HUES48 (cell line): Measurements from ENCODE around the gene CIAPIN1.

Experiments
- H3K27ac ChIP-seq: one replicate; pipeline ENCODE4 v1.7.0; 2013; ENCODE audit warnings: low read depth, low read length, inconsistent platforms
- H3K27me3 ChIP-seq: 2 replicates; pipeline ENCODE4 v1.6.1; 2013; ENCODE audit warnings: mild to moderate bottlenecking, low read length; ENCODE audit not compliant: control insufficient read depth, insufficient read depth
- H3K36me3 ChIP-seq: 2 replicates; pipeline ENCODE4 v1.6.1; 2013; ENCODE audit warnings: low read length; ENCODE audit not compliant: control insufficient read depth, insufficient read depth
- H3K4me1 ChIP-seq: 2 replicates; pipeline ENCODE4 v1.6.1; 2013; ENCODE audit warnings: mild to moderate bottlenecking, low read length; ENCODE audit not compliant: control insufficient read depth, insufficient read depth
- H3K4me3 ChIP-seq: 2 replicates; pipeline ENCODE4 v1.5.1; 2013; ENCODE audit warnings: mild to moderate bottlenecking, low read depth, low read length
- H3K9ac ChIP-seq: 2 replicates; pipeline ENCODE4 v1.6.1; 2013; ENCODE audit warnings: mild to moderate bottlenecking, low read depth, low read length, moderate library complexity
- H3K9me3 ChIP-seq: 2 replicates; pipeline ENCODE4 v1.6.1; 2013; ENCODE audit warnings: low read length; ENCODE audit not compliant: control insufficient read depth, insufficient read depth

Gene CIAPIN1

DNA sequence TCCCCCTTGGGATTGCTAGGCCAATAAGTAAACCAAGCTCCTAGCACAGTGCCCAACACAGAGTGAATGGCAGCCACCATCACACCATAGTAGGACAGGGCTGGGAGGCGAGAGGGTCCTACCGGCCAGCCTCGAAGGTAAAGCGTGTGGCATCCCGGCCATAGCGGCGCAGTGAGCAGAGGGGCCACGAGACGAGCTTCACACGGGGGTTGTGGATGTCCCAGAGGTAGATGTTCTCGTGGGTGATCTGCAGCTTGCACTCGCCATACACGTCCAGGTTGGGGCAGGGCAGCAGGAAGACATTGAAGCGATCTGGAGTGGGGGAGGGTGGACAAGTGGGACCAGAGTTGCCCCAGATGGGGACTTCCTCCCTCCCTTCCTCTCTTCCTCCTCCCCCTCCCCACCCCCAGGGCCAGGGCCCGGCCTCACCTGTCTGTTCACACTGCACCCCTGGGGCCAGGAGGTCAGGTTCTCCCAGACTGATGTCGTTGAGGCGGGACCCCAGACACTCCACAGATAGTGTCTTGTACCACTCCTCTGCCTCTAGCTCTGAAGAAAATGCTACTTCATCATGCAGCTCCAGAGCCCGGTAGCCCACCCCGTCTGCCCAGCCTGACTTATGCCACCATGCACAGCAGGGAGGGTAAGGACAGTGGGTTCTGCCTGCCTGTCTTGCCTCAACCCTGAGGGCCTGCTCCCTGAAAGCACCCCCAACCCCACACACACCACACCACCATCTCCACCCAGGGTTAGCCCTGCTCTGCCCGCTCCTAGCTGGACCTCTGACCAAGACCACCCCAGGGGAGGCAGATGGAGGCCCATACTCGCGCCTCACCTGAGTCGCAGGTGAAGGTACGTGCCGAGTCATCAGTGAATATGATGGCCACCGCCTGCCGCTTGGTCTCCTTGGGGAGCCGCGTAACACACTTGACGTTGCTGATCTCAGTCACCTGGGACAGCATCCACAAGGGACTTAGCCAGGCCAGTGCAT, 27.8 kb upstream of the CIAPIN1 start:
- peaks cover 10% of the 10 kb centered on the region for H3K27me3 ChIP-seq
- H3K9me3 ChIP-seq = no peaks in the 10 kb centered on the region
- H3K36me3 ChIP-seq = peaks cover 38% of the 10 kb centered on the region
- H3K9ac ChIP-seq = no peak overlapping the region
- H3K27ac ChIP-seq = no peak overlapping the region
- H3K4me1 ChIP-seq = peaks cover 52% of the 10 kb centered on the region
- no peak overlapping the region for H3K4me3 ChIP-seq

DNA sequence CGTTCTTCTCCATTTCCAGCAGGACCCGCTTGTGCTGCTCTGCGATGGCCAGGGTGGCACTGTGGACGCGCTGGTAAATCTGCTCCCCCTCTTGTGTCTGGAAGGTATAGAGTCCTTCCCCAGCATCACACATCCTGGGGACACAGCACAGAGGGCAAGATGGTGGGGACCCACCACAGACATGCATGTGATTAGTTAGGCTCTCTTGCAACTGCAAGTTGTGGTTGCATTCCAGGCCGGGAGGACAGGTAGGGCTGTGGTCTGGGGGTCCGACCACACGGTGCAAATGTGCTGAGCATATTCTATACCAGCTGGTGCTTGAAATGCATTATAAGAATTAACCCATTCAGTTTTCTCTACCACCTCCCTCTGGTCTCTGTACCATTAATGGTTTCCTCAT, 26.7 kb upstream of the CIAPIN1 start:
- H3K27ac ChIP-seq = no peak overlapping the region
- H3K36me3 ChIP-seq = peaks cover 48% of the 10 kb centered on the region
- H3K27me3 ChIP-seq = peaks cover 6% of the 10 kb centered on the region
- H3K9me3 ChIP-seq = no peaks in the 10 kb centered on the region
- no peak overlapping the region for H3K9ac ChIP-seq
- no peak overlapping the region for H3K4me3 ChIP-seq
- peaks cover 49% of the 10 kb centered on the region for H3K4me1 ChIP-seq

DNA sequence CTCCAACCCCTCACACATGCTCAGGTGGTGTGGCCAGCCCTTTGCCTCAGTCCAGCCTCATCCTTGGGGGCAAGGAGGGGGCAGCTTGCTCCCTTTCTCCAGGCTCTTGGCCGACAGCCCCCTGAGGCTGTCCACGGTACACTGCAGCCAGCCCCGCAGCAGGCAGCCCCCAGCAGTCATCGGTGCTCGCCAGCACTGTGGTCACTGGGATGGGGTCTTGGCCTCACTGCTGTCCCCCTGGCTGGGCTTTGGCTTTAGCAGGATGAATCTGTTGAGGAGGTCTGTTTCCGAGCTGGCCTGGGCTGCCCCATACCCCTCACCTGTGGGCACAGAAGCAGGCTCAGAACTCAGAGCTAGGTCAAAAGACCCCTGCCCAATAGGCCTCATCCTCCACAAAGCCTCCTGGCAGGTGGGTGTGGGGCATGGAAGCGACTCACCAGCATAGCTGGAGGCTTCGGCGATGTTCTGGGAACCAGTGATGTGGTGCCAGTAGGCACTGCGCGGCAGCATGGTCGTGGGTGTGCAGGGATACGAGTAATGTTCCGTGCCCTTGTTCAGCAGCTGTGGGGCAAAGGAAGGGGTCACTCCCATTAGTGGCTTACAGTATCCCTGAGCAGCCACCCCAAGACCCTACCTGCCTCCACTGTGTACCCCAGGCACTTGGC, 26.1 kb upstream of the CIAPIN1 start:
- Histone ChIP-seq H3K9me3 (no peaks in the 10 kb centered on the region), H3K4me1 (peaks cover 48% of the 10 kb centered on the region), H3K36me3 (peaks cover 54% of the 10 kb centered on the region), H3K27me3 (0 out of 2 replicates have a peak, but pooled peaks cover under 1% of the 10 kb centered on the region), H3K4me3 (no peak overlapping the region), H3K9ac (no peak overlapping the region), H3K27ac (no peak overlapping the region)

GRCh38 chr16:57472665-57473060, 25.5 kb upstream of the CIAPIN1 start:
- Histone ChIP-seq H3K9me3 (no peaks in the 10 kb centered on the region), H3K36me3 (peaks cover 61% of the 10 kb centered on the region), H3K27ac (peak overlapping the region; percentile 88), H3K27me3 (no peaks in the 10 kb centered on the region), H3K9ac (peak overlapping the region; percentile 42; the same call in 1 of the 2 replicates), H3K4me1 (peaks cover 45% of the 10 kb centered on the region), H3K4me3 (no peak overlapping the region; the same call in 1 of the 2 replicates)

GRCh38 chr16:57471852-57472664, 24.9 kb upstream of the CIAPIN1 start:
- H3K9ac ChIP-seq = peak overlapping the region; percentile 42; the same call in 1 of the 2 replicates
- H3K9me3 ChIP-seq = no peaks in the 10 kb centered on the region
- peak overlapping the region; percentile 88 for H3K27ac ChIP-seq
- H3K4me1 ChIP-seq = peaks cover 43% of the 10 kb centered on the region
- peak overlapping the region; percentile 20 for H3K4me3 ChIP-seq
- H3K36me3 ChIP-seq = peaks cover 67% of the 10 kb centered on the region
- no peaks in the 10 kb centered on the region for H3K27me3 ChIP-seq

DNA sequence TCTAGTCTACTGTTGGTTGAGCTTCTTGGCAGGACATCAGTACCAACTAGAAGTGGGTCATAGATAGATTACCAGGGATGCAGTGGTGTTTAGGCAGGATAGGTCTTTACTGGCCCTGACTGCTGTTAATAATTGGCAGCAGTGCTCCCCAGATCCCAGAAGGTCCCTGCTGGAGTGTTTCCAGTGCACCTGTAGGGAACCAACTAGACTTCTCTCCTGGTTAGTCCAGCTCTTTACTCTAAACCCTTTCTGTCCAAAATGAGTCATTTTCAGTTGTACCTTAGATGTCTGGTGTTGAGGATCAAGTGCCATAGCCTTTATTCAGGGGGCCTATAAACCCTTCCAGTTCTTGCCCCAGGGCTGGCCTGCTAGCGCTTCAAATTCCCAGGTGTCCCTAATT, 24.0 kb upstream of the CIAPIN1 start:
- peaks cover 73% of the 10 kb centered on the region for H3K36me3 ChIP-seq
- H3K27ac ChIP-seq = peak overlapping the region; percentile 88

GRCh38 chr16:57470711-57471110, 23.5 kb upstream of the CIAPIN1 start:
- peaks cover 37% of the 10 kb centered on the region for H3K4me1 ChIP-seq
- no peaks in the 10 kb centered on the region for H3K27me3 ChIP-seq
- H3K4me3 ChIP-seq = no peak overlapping the region
- H3K9me3 ChIP-seq = no peaks in the 10 kb centered on the region
- no peak overlapping the region for H3K9ac ChIP-seq
- H3K27ac ChIP-seq = peak overlapping the region; percentile 88
- peaks cover 78% of the 10 kb centered on the region for H3K36me3 ChIP-seq

More for the DNA sequence above, 24.0 kb upstream of the CIAPIN1 start:
- Histone ChIP-seq H3K27me3 (no peaks in the 10 kb centered on the region), H3K4me1 (peaks cover 41% of the 10 kb centered on the region), H3K9ac (no peak overlapping the region), H3K9me3 (no peaks in the 10 kb centered on the region), H3K4me3 (no peak overlapping the region)

DNA sequence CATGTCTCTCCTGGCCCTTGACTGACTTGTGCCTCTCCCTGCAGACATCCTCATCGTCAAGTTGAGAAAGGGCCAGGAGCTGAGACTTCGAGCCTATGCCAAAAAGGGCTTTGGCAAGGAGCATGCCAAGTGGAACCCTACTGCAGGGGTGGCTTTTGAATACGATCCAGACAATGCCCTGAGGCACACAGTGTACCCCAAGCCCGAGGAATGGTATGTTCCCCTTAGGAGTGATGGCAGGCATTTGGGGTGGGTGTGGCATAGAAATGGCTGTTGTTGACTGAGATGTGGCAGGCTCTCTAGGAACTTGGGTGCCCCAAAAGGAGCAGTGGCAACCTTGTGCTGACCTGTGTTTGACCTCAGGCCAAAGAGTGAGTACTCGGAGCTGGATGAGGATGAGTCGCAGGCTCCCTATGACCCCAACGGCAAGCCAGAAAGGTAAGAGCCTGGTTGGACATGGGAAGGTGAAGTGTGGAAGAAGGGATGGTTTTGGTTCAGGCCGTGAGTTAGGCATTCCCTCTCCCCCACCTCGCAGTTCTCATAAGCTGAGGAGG, 22.8 kb upstream of the CIAPIN1 start:
- peaks cover 86% of the 10 kb centered on the region for H3K36me3 ChIP-seq
- H3K27me3 ChIP-seq = no peaks in the 10 kb centered on the region
- no peak overlapping the region for H3K27ac ChIP-seq
- H3K9ac ChIP-seq = no peak overlapping the region
- H3K9me3 ChIP-seq = no peaks in the 10 kb centered on the region
- peaks cover 33% of the 10 kb centered on the region for H3K4me1 ChIP-seq
- H3K4me3 ChIP-seq = no peak overlapping the region

DNA sequence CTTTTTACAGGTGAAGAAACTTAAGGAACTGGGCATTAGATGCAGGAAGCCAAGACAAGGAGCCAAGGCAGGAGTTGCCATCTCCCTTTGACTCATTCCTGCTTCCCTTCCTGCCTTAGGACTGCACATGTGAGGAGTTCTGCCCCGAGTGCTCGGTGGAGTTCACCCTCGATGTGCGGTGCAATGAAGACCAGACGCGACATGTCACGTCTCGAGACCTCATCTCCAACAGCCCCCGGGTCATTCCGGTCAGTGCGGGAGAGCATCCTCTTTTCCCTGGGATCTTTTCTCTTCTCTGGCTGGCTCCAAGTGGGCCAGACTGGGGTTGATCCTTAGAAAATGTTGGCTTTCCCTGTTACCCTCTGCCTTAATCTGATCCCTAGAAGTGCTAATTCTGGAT, 21.9 kb upstream of the CIAPIN1 start:
- H3K9ac ChIP-seq = no peak overlapping the region
- peaks cover 88% of the 10 kb centered on the region for H3K36me3 ChIP-seq
- no peaks in the 10 kb centered on the region for H3K27me3 ChIP-seq
- H3K4me1 ChIP-seq = peaks cover 33% of the 10 kb centered on the region
- no peak overlapping the region for H3K27ac ChIP-seq
- H3K9me3 ChIP-seq = no peaks in the 10 kb centered on the region
- no peak overlapping the region for H3K4me3 ChIP-seq

- H3K4me1 ChIP-seq = peaks cover 32% of the 10 kb centered on the region
- peaks cover 86% of the 10 kb centered on the region for H3K36me3 ChIP-seq
These were observed 21.2 kb upstream of the CIAPIN1 start for GRCh38 chr16:57468346-57468745.

More at GRCh38 chr16:57468346-57468745, 21.2 kb upstream of the CIAPIN1 start:
- no peaks in the 10 kb centered on the region for H3K9me3 ChIP-seq
- no peak overlapping the region for H3K9ac ChIP-seq
- H3K4me3 ChIP-seq = no peak overlapping the region
- H3K27ac ChIP-seq = no peak overlapping the region
- no peaks in the 10 kb centered on the region for H3K27me3 ChIP-seq
